GM21723 (cell line): ENCODE data around the gene CRIM1.

Experiments used
- ATAC-seq: cut with Tn5 transposase; IDR thresholded peaks from one replicate; pipeline ENCODE4 v1.9.1; 2021; ENCODE audit warnings: mild to moderate bottlenecking, moderate library complexity; ENCODE audit not compliant: unreplicated experiment

The CRIM1 gene

DNA sequence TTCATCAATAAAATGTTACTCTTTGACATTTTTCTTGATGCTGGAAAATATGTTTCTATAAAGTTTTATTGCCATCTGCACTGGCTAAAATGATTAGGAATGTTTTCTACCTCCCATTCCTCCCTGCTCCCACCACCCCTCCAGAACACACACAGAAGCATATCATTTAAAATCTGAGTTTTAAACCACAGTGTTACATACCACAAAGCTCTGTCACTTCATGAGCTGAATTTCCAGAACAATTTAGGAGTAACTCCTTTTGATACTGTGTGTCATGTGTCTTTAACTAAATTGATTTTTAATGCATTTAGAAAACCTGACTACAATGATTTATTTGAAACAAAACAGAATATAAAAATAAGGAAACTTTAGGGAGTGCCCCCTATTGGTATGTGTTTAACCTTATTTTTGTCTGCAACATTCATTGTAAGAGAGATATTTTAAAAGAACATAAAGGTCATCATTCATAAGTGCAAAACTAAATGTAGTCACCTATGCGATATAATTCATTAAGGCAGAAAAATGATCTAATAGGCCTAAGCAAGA, 190.4 kb downstream of the CRIM1 start:
- no peak for ATAC-seq

DNA sequence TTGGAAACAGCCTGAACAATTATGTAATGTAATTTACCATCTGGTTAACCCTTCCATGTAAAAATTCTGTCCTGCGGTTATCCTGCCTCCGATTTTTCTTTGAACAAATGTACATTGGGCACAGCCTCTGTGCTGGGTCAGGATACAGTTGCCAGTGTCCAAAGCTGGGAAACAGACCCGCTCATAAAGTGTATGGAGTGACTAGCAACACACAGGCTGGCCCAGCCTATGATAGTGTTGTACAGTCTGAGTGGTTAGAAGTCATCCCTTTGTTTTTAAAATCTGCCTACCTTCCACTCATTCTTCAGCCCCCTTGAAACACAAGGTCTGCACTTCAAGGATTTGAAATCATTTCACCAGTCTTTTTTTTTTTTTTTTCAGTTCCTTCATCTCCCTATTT, 192.3 kb downstream of the CRIM1 start:
- ATAC-seq, result no peak

DNA sequence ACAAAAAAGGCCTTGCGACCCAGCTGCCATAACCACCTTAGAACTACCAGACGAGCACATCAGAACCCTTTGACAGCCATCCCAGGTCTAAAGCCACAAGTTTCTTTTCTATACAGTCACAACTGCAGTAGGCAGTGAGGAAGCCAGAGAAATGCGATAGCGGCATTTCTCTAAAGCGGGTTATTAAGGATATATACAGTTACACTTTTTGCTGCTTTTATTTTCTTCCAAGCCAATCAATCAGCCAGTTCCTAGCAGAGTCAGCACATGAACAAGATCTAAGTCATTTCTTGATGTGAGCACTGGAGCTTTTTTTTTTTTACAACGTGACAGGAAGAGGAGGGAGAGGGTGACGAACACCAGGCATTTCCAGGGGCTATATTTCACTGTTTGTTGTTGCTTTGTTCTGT, 193.6 kb downstream of the CRIM1 start:
- ATAC-seq, result no peak

DNA sequence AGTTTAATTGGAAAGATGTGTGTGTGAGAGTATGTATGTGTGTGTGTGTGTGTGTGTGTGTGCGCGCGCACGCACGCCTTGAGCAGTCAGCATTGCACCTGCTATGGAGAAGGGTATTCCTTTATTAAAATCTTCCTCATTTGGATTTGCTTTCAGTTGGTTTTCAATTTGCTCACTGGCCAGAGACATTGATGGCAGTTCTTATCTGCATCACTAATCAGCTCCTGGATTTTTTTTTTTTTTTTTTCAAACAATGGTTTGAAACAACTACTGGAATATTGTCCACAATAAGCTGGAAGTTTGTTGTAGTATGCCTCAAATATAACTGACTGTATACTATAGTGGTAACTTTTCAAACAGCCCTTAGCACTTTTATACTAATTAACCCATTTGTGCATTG, 194.4 kb downstream of the CRIM1 start:
- ATAC-seq, result no peak

DNA sequence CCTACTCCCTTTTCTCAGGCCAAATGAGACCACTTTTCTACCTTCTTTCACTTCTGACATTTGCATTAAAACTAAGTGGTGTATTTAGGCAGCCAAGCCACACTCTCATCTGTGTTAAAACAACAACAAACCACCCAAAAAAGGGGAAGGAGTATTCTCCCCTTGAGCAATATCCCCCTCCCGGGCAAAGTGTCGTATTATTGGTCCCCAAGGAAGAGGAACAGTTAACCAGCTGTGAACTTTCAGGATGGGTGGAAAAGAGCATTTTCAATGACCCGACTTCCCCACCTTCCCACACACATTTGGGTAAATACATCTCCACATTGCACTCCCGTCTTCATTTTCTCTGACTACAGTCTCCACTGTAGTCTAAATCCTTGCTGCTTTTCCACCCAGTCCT, 198.1 kb downstream of the CRIM1 start:
- no peak for ATAC-seq

DNA sequence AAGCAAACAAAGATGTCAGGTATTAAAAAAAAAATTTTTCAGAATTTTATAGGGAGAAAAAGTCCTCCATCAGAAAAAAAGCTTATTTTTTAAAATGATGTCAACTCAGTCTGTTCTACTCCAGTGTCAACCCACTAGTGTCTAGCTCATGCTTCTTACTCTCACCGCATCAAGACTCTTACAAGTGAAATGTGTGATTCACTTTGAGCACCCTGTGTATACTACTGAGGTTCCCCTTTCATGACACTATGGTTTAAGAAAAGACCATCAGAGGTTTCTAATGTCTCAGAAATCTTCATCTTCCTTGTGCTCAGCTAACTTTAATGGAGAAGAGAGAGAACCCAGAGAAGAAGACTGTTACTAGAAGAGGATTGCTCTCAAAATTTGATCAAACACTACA, 199.0 kb downstream of the CRIM1 start:
- ATAC-seq, result no peak

DNA sequence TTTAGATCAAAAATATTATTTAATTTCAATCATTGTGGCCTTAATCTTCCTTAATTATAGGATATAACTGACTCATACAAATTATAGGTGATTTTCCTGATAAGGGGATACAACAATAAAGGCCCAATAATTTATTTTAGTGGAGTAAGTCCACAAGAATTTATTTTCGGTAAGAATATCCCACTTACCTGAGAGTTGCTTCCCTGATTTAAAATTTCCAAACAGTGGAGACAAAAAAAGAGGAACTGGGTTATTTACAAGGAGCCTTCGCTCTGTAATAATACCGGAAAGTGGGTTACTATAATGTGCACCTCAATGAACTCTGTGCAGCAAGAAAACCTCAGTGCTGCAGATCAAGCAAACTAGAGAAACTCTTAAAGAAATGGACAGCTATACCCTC, 200.2 kb downstream of the CRIM1 start:
- no peak for ATAC-seq

DNA sequence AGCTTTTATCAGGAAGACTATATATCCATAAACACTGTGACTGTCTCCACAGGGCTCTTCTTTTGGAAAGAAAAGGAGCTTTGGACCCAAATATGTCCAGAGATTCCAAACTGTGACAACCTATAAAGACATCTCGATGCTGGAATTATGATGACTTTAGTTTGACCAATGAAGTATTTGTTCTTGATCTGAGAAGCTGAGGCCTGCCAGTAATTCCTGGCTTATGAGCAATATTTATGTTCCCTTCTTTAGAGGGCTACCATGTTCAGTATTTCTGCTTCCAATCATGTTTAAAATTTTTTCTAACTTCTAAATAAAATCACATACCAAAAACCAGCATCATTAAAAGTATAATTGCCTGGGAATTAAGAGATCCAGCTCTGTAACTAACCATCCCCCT, 201.3 kb downstream of the CRIM1 start:
- no peak for ATAC-seq

DNA sequence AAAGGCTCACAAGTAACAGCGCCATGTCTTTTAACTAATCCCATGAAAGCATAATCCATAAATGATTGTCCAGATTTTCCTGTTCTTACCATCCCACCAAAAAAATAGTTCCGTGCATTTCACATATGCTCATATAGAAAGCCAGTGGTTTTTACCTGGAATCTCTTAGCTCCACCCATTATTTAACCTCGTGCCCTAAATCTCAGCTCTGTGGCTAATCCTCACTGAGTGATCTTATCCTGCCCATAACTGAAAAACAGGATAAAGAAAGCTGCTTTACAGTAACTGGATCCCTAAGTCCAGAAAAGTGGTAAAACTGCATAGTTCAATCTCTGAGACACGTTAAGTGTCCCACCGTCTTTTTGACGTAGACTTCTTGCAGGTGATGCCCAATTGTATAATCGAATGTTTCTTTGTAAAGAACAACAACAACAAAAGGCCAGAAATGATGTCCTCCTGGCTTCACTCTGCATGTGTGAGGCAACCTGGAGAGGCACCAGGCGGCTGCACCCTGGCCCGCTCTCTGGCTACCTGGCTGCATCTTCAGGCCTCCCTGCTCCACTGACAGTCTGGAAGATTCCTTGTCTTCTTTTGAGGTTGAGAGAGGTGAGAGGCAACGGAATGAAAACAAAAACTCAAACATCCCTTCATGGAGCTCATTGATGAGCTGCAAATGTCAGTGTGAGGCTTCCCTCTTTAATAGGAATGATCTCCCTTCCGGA, 203.8 kb downstream of the CRIM1 start:
- ATAC-seq, result no peak

DNA sequence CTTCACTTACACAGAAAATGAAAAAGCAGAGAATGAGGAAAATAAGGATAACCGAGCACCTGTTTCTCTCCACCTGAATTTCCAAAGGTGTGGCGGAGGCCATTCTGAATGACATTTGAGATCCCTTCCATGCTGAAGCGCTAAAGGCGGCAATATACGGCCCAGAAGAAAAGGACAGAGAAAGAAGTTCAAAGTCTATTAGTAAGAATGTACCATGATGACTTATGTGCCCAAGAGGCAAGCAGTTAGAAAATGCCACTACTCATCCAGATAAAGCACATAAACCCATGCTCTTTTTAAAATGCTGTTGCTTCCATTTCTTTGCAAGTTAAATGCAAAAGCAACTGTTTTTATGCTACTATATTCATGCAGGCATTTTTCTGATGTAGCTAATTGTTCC, 205.1 kb downstream of the CRIM1 start:
- ATAC-seq, result no peak

DNA sequence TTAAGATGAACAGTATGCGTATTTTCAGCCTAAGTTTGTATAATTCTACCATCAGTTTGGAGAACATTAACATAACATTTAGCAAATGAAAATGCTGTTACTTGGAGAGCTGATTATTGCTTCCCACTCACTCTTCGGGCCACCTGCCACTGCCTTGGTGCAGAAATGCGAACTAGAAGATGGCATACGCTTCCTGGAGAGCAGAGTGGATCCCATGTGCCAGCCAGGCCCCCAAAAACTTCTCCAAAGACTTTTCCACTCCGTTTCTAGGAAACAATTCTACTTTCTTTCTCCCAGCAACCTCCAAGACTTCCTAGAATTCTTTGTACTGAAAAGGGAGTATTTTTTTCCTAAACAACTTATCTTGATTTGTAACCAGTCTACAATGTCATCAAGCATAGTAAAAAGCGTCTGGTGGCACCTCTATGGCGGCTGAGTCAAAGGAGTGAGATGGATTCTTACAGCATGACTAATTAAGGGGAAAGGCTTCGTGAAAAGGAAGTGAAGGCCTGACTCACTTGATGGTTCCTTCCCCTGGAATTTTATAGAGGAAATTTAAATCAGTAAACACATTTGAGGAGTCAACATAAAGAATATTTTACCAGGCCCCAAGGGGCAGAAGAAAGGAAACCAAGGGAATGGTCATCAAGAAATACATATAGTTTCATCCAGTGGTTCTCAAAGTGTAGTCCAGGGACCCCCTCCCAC, 205.8 kb downstream of the CRIM1 start:
- no peak for ATAC-seq

DNA sequence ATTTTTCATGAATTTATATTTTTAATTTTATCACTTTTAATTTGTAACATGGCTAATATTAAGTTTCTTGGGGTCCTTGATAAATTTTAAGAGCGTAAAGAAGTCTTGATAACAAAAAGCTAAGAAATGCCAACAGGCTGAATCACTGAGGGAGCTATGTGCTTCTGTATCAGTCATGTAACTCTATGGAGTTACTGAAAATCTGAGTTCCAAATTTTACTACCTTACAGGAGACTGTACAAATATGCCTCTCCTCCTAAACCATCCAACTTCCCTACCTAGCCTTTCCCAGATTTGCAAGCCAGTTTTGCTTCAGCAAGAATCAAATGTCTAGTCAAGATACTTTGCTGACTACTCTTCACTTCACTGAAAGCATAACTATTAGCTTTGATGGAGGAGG, 206.7 kb downstream of the CRIM1 start:
- no peak for ATAC-seq

DNA sequence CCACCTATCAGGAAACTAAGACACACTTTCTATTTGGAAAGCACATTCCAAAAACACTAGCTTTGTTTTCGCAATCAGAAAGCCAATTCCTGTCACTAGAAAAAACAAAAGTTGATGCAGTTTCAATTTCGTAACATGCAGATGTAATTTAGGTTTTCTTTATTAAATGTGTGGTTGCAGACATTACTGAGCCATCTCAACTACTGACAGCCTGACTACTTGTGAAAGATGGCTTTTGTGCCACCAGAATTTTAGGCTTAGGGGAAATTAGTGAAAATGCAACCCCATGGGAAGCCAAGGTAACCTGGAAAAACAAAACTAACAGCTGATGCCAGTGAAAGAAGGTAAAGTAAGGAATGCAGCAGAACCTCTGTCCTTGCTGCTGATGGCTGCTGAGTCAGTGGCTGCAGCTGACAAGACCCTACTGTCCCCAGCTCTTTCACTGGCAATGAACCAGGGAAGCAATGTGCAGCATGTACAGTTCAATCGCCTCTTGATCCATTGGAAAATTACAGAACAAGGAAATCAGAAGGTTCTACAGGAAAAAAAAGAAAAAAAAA, 207.5 kb downstream of the CRIM1 start:
- ATAC-seq, result no peak

DNA sequence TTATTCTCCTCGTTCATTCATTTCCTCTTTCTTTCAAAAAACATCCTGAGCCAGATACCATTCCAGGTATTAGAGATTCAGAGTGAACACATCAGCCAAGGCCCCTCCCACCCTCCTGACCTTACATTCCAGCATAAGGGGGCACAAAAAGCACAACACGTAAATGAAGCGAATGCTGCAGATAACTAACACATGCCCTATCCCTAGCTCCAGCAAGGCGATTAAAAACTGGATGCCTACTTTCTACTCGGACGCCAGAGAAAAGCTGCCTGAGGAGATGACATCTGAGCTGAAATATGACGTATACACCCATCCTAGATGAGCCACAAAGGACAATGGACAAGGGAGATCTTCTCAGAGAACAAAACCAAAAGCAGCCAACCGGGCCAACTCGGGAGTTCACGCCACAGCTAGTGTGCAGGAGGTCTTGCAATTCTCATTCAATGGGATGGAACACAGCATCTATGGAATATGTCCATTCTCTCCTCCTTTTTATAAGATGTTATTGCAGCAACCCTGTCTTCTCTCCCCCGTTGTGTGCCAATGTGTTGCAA, 208.9 kb downstream of the CRIM1 start:
- ATAC-seq, result no peak

DNA sequence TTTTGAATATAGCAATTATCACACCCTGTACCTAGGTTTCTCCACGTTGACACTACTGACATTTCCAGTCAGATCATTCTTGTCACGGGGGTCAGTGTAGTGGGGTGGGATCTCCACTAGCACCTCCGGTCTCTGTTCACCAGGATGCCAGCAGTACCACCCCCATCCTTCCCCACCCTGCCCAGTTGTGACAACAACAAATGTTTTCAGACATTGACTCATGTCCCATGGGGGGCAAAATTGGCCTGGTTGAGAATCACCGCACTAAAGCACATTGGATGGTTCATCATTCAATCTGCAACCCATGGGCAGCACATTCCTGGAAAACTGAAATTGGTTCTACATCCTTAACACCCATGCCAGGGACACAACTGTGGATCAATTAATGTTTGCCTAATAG, 210.1 kb downstream of the CRIM1 start:
- ATAC-seq, result no peak

DNA sequence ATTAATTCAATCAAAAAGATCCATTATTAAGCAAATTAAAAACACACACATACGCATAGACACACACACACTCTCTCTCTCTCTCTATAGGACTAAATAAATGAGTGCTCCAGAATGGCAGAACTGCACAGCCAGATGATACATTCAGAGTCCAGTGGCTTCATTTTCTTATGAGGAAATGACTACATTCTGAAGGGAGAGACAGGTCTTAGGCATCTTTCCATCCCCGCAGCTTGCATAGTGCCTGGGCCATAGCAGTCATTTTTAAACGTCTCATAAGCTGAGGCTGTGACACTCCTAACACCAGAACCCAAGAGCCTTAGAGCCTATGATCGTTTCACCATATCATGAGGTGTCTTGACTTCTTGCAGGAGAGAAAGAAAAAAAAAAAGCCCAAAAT, 211.3 kb downstream of the CRIM1 start:
- no peak for ATAC-seq

DNA sequence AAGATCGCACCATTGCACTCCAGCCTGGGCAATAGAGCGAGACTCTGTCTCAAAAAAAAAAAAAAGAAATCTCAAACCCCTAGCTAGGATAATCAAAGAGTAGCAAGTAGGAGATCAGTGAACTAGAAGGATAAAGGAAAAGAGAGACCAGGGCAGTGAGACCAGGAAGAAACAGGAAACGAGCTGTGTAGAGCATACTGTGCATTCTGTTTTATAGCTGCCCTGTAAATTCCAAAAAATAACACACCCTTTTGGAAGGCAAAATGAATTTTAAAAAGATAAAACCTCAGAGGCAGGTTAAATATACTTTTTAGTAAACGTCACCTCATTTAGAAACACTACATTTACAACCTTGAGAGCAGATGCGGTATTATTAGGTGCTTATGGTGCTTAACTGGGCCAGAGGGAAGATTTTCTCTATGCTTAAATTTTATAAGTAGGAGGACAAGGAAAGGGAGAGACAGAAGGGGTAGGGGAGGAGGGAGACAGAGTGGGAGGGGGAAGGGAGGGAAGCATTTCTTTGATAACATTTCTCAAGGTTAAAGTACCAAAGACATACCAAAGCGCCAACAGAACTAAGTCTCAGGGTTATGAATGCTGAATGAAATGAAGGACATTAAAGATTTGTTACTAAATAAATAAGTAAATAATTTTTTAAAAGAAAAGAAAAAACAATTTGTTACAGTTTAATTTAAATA, 212.3 kb downstream of the CRIM1 start:
- no peak for ATAC-seq

DNA sequence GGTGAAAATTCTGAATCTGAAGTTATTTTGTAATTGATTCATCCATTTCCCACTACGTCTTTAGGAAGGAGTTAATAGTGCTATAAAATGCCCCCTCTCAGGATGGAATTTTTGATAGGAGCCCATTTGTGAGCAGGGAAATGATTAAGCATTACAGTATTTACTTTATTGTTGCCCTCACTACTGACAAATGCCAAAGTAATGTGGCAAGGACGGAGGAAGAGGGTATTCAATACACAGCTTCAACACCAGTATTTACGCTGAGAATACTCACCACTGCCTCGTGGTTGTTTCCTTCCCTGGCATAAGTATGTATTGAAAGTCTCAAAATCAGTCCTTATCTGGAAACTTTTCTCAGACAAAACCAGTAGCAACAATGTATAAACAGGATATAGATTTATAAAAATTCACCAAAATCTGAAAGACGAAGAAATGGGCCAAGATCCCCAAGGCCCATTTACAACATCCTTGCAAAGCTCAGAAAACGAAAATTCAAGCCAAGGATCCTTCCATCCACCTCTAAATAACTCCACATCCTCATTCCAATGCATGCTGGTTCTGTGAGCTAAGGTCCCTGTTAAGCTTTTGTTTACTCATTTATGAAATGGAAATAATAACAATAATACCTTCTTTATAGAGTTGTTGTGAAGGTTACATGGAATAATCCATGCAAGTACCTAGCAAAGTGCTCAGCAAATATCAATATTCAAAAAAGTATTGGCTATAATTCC, 213.1 kb downstream of the CRIM1 start:
- ATAC-seq, result no peak

DNA sequence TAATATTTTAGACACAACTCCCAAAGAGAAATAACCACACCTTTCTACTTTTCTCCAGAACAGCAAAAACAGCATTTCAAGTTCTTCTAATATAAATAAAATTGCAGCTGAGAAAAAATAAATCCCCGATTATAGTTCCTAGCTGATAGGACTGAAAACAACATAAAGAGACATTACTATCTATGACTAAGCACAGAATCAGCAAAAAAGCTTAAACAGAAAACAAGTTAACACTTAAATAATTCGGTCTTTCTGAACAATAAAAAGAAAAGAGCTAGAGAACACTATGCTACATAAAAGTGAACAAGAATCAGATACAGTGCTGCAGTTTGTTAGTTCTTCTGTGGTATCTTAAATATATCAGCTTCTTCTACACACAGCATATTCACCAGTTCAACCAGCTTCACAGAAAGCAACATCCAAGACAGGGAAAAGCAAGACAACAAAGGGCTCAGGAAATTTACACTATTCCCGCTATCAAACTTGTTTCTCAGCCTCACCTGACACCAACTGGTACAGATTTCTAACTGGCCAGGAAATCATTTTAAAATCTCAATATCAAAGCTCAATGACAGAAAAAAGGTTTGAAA, 213.8 kb downstream of the CRIM1 start:
- no peak for ATAC-seq

DNA sequence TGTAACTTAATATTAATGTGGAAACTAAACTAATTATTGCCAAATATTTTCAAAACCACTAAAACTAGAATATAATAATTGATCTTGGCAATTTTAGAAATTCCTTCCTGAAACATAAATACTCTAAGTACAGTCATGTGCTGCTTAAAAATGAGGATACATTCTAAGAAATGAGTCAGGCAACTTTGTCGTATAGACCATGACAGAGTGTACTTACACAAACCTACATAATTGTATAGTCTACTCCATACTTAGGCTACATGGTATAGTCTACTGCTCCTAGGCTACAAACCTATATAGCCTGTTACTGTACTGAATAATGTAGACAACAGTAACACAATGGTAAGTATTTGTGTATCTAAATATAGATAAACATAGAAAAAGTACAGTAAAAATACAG, 214.8 kb downstream of the CRIM1 start:
- no peak for ATAC-seq
